G401.6 (cell line): ENCODE results near the gene AK3.

Experiments used
- FAIRE-seq: peaks from 2 replicates; lab custom pipeline; 2012; peaks lifted over from hg19 to GRCh38; lab: Jason Lieb, UNC

The AK3 gene

DNA sequence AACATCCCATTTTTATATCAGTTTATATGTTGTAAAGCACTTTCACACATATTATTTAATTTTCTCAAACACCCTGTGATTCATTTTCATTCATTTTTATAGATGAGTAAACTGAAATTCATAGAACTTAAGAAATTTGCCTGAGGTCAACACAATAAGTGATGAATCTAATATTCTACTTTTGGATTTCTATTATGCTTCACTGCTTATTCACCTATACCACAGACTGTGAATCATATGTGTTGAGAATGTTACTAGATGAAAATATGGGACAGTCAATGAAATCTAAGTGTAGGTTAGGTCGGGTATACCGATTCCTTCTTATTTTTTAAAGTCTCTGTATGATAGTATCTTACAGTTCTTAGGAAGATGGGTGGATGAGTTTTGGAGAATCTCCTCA lies 36.9 kb downstream of the AK3 start:
- FAIRE-seq, result no peak

- peak; percentile 6 for FAIRE-seq
Observed at GRCh38 chr9:4701526-4701925, 39.5 kb downstream of the AK3 start.

GRCh38 chr9:4700932-4701331 lies 40.1 kb downstream of the AK3 start:
- no peak for FAIRE-seq

- FAIRE-seq, result no peak
Observed at GRCh38 chr9:4700091-4700490, 40.9 kb downstream of the AK3 start.

DNA sequence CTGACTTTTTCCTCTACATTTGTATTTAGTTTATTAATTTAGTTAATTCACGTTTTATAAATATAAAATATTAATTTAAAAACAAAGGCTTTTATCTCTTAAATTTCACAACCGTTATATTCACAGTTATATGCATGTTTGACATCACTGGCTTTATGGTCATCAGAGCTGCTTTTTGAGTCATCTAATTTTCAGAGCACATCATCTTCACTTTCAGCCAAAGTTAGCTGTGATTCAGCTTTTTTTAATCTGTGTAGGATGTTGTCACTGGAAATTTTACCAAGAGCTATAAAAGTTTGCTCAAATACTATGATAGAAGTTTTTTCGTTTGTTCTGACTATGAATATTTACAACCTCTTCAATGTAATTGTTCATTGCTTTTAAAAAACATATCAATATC lies 49.2 kb downstream of the AK3 start:
- no peak for FAIRE-seq

GRCh38 chr9:4690144-4690543 lies 50.9 kb downstream of the AK3 start:
- no peak for FAIRE-seq

DNA sequence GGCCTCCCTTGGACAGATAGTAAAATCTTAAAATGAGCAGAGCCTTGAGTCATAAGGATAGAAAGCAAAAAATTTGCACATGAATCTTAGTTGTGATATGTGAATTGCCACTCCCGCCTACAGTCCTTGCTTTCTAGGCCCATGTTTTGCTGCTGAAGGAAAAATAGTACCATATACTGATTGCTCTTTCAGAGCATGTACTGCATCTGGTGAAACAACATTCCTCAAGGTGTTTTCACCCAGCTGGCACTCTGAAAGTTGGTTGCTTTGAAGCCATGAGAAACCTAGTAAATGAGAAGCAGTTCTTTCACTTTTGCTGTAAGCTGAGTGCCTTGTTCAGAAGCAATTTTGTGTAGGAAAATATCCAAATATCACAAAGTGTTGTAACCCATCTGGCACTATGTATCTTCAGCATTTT lies 51.3 kb downstream of the AK3 start:
- no peak for FAIRE-seq

GRCh38 chr9:4689021-4689420 lies 52.0 kb downstream of the AK3 start:
- FAIRE-seq, result no peak

- FAIRE-seq, result peak; percentile 77
Observed at GRCh38 chr9:4686584-4686983, 54.4 kb downstream of the AK3 start.

DNA sequence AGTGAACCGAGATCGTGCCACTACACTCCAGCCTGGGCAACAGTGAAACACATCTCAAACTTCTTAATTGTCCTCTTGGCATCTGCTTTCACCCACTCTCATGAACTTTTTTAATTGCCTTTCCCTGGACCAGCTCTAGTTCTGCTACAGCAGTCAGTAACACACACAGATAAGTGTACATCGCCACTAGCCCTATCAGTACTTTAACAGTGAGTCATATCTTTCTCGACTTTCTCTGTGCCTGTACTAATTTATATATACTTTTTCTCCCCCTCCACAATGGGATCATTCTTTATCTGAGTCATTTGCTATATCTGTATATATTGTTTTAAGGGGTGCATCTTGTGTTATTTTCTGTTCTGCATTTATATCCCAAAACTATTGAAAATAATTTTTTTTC lies 54.9 kb downstream of the AK3 start:
- no peak for FAIRE-seq

- FAIRE-seq, result no peak
Observed at GRCh38 chr9:4684820-4685219, 56.2 kb downstream of the AK3 start.

GRCh38 chr9:4680750-4681149 lies 60.3 kb downstream of the AK3 start:
- no peak for FAIRE-seq

DNA sequence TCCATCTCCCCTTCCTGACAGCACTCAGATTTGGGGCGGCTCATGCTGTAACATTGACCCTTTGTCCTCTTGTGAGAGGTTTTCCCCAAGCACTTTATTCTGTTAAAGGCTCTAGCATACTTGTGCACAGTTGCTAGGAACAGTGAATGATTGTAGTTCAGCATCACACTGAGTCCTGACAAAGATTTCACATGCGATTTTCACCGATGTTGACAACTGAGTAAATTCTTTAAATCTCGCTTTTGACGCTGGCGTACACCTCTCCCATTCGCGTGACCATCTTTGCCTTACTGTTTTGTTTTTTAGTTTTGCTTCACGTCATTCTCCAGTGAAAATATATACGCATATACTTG lies 60.9 kb downstream of the AK3 start:
- no peak for FAIRE-seq

GRCh38 chr9:4679268-4680172 lies 61.5 kb downstream of the AK3 start, which contains the start of gene CDC37L1:
Gene CDC37L1 (plus strand): TSS chr9:4679569. CDS start chr9:4679768, 199 bp downstream.
- peak; percentile 97 for FAIRE-seq

GRCh38 chr9:4678679-4679267 lies 62.2 kb downstream of the AK3 start:
- FAIRE-seq, result no peak

GRCh38 chr9:4677392-4677791 lies 63.6 kb downstream of the AK3 start:
- FAIRE-seq, result no peak

DNA sequence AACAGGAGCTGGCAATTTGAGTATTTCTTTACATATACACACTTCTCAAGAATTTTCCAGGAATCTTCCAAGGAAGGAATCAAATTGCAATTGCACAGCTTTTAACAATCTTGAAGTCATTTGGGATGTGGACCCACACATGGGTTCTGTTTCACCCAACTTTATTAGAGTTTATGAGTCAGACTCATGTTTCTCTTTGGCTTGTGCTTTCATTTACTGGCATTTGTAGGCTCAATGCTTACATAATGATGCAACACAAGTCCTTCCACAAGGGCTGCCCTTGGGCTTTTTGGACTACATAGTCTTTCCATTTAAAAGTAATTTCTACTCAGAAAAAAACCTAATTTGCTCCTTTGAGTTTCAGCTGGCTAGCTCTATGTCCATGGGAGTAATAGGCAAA lies 66.2 kb downstream of the AK3 start:
- no peak for FAIRE-seq

DNA sequence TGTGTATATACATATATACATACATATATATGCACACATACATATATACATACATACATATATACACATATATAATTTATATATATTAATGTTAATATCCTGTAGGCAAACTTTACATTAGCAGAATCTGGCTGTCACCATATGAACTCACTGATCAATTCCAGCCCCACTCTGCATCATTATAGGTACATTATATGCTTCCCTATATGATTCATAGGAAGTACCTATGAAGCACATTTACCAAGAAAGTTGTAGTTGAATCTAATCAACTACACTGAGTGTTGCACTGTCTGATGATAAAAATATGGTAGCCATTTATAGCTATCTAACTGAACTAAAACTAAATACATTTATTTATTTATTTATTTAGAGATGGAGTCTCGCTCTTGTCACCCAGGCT lies 69.3 kb downstream of the AK3 start:
- FAIRE-seq, result no peak

DNA sequence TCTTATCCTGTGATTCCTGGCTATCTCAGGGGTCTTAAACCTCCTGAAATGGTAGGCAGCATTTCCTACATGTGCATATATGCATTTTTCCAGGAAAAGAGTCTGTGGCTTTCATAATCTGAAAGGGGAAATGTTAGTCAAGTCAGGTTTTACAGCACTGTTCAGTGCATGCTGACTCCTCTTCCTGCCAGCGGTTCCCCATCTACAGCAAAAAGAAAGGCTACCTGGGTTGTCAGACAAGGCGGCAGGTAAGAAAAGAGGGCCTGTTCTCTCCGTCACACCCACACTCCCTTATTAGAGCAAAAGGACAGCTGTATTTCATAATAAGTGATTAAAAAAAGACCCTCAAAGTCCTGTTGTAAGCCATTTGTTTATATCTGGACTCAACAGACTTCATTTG lies 70.4 kb downstream of the AK3 start:
- no peak for FAIRE-seq

DNA sequence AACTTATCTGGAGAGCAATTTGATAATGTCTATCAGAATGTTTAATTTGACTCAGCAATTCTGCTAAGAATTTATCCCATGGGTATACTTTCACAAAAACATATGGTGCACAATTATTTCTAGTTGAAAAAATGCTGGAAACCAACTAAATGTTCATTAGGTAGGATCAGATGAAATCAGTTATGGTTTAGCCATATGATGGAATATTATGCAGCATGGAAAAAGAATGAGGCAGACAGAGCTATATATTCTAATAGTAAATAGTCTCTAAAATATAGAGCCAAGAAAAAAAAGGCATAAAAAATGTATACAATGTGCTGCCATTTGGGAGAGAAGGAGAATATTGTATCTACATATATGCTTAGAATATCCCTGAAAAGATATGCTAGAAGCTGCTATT lies 71.1 kb downstream of the AK3 start:
- FAIRE-seq, result no peak

DNA sequence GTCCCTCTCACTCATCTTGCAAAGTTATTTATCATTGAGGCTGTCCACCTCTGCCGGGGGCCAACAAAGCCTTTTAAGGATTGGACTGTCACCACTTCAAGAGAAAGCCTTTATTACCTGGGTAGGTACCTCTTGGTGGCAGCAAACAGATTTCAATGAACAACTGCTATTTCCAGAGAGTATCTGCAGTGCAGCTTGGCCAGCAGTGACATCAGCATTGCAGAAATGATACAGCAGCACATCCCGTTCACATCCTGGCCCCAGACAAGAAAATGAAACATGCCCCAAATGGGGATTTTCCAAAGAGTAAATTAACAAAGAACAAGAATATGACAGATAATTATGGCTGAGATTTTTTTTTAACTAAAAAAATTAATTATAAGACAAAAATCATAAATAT lies 72.4 kb downstream of the AK3 start:
- FAIRE-seq, result no peak

GRCh38 chr9:4667681-4668080 lies 73.3 kb downstream of the AK3 start:
- FAIRE-seq, result no peak

DNA sequence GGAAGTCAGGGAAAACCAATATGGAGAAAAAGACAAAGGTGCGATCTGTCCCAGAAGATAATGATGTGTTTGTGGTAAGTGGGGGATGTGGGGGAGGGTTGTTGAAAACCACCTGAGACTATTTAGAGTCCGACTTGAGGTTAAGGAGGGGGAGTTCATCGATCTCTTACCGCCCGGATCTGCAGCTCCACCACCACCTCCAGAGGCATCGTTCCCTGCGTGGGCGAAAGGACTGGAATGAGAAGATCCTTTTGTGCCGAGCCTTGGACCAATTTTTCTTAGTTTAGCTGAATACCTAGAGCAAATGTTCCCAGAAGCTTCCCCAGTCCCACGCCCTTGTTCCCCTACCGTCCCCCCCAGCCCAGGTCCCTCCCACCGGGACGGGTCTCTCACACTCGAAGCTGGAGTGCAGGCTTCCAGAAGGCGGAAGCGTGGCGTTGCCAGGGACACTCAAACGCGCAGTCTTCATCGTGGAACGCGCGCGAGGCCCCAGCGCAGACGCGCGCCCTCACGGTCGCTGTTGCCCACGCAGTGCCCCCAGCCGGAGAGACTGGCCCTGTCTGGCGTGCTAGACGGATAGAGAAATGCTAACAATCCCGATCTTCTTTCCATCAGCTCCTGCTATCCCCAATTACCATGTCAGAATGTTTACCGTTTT lies 74.8 kb downstream of the AK3 start, which contains the start of gene SPATA6L:
SPATA6L (minus strand) TSS at position 439 of the 658 bp plus-strand sequence; CDS start at position 209, 230 bp downstream.
- FAIRE-seq, result no peak
